ENCODE measurements around the gene CASKIN1.

- TF ChIP-seq, protein P1, sequence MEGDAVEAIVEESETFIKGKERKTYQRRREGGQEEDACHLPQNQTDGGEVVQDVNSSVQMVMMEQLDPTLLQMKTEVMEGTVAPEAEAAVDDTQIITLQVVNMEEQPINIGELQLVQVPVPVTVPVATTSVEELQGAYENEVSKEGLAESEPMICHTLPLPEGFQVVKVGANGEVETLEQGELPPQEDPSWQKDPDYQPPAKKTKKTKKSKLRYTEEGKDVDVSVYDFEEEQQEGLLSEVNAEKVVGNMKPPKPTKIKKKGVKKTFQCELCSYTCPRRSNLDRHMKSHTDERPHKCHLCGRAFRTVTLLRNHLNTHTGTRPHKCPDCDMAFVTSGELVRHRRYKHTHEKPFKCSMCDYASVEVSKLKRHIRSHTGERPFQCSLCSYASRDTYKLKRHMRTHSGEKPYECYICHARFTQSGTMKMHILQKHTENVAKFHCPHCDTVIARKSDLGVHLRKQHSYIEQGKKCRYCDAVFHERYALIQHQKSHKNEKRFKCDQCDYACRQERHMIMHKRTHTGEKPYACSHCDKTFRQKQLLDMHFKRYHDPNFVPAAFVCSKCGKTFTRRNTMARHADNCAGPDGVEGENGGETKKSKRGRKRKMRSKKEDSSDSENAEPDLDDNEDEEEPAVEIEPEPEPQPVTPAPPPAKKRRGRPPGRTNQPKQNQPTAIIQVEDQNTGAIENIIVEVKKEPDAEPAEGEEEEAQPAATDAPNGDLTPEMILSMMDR (conservative IDR thresholded peaks at IDR 0.05; ENCODE audit: low read depth in 2 of 2) = no peak
- no peak for TF ChIP-seq CREB1 (CRISPR knock-in tag; IDR thresholded peaks at IDR 0.05; ENCODE audit: low read depth)
- no peak for TF ChIP-seq POLR2AphosphoS5 (IDR thresholded peaks at IDR 0.05; ENCODE audit: low read depth)
- TF ChIP-seq JUNB (IDR thresholded peaks at IDR 0.05; ENCODE audit: unreplicated experiment) = no peak
- TF ChIP-seq REST (IDR thresholded peaks at IDR 0.05; ENCODE audit: unreplicated experiment) = no peak
- TF ChIP-seq EZH2 (IDR thresholded peaks at IDR 0.05; ENCODE audit: low read depth, unreplicated experiment) = no peak
- TF ChIP-seq ZNF114 (CRISPR knock-in tag; IDR thresholded peaks at IDR 0.05) = no peak
- no peak for TF ChIP-seq NANOG (IDR thresholded peaks at IDR 0.05; ENCODE audit: borderline replicate concordance)
Observed at GRCh38 chr16:2208308-2208707, 11.9 kb upstream of the CASKIN1 start.

All from GM23338 (cell line).